Gastrocnemius medialis (tissue), 4 donors: Measurements from ENCODE around the gene DNM3. TPM values are rescaled to one million over a fixed set of nuclear protein-coding genes. Genes with fewer than 3 reads are reported as not detected.

ENCODE experiments used
- ATAC-seq, 2 donors: fragments of 150-250 bp; one replicate each; pipeline ENCODE4 v1.9.1; 2016
- DNase-seq, 2 donors: peaks; one replicate each; pipeline ENCODE4 v3.0.0-alpha.2; 2019
- H3K27ac ChIP-seq, 4 donors: fragments of 200-600 bp; sonication (generic); 1 replicate in 1 of 4; 2 replicates in 3 of 4; pipeline ENCODE4 v1.5.1; 2016 to 2018; ENCODE audit warnings: mild to moderate bottlenecking in 2 of 4, moderate library complexity in 1 of 4
- H3K27me3 ChIP-seq, 3 donors: fragments of 200-600 bp; sonication (generic) in 2 of 3; 1 replicate in 1 of 3; 2 replicates in 2 of 3; pipeline versions ENCODE4 v1.5.1 to v1.6.0; 2016 to 2019; ENCODE audit warnings: mild to moderate bottlenecking in 1 of 3, moderate library complexity in 1 of 3
- H3K36me3 ChIP-seq, 2 donors: fragments of 200-600 bp; sonication (generic) in 1 of 2; one replicate each; pipeline ENCODE4 v1.5.1; 2017 to 2018
- H3K4me1 ChIP-seq, 2 donors: fragments of 200-600 bp; sonication (generic) in 1 of 2; one replicate each; pipeline ENCODE4 v1.5.1; 2016 to 2017; ENCODE audit warnings: mild to moderate bottlenecking in 2 of 2
- H3K4me3 ChIP-seq, 4 donors: fragments of 200-600 bp; sonication (generic) in 3 of 4; 1 replicate in 1 of 4; 2 replicates in 3 of 4; pipeline ENCODE4 v1.5.1; 2016 to 2019; ENCODE audit warnings: mild to moderate bottlenecking in 2 of 4
- H3K9me3 ChIP-seq, 3 donors: fragments of 200-600 bp; sonication (generic) in 2 of 3; 1 replicate in 1 of 3; 2 replicates in 2 of 3; pipeline ENCODE4 v1.5.1; 2016 to 2019
- POLR2A ChIP-seq, 2 donors: fragments of 450-650 bp; IDR thresholded peaks; one replicate each; pipeline ENCODE4 v1.6.1; 2017; ENCODE audit warnings: antibody characterized with exemption in 2 of 2, mild to moderate bottlenecking in 2 of 2, moderate library complexity in 2 of 2
- in situ Hi-C, 4 donors: fragments of 200-750 bp; cut with MboI; loops; one replicate each; pipeline versions ENCODE4 v1.15.0 to v1.8.0; 2017; ENCODE audit warnings: low sequenced_read_pairs in 4 of 4
- intact Hi-C: fragments of 100-400 bp; cut with DNase I; formaldehyde crosslinking; loops from one replicate; pipeline ENCODE4 v1.15.1; 2023; ENCODE audit warnings: low total_unique reads
- total RNA-seq, 4 donors: library from RNA; depleted of rRNA; stranded (reverse); fragments of >200 nt; gene quantifications; one replicate each; pipeline versions ENCODE4 v1.1.0 to v1.2.3, GENCODE V29; 2016
- TF ChIP-seq, protein P1 (sequence below), 5 experiments: fragments of 450-650 bp in 3 of 5; fragments of 200-600 bp in 2 of 5; sonication (generic) in 2 of 5; IDR thresholded peaks in 4 of 5; conservative IDR thresholded peaks in 1 of 5; 1 replicate in 4 of 5; 2 replicates in 1 of 5; pipeline ENCODE4 v1.5.1; 2016 to 2019; ENCODE audit warnings: antibody characterized with exemption in 5 of 5, mild to moderate bottlenecking in 3 of 5, moderate library complexity in 3 of 5

The DNM3 gene
- total RNA-seq, 4 donors from 2014 or later, result 0.35 to 1.6 (median 1.1) TPM

DNA sequence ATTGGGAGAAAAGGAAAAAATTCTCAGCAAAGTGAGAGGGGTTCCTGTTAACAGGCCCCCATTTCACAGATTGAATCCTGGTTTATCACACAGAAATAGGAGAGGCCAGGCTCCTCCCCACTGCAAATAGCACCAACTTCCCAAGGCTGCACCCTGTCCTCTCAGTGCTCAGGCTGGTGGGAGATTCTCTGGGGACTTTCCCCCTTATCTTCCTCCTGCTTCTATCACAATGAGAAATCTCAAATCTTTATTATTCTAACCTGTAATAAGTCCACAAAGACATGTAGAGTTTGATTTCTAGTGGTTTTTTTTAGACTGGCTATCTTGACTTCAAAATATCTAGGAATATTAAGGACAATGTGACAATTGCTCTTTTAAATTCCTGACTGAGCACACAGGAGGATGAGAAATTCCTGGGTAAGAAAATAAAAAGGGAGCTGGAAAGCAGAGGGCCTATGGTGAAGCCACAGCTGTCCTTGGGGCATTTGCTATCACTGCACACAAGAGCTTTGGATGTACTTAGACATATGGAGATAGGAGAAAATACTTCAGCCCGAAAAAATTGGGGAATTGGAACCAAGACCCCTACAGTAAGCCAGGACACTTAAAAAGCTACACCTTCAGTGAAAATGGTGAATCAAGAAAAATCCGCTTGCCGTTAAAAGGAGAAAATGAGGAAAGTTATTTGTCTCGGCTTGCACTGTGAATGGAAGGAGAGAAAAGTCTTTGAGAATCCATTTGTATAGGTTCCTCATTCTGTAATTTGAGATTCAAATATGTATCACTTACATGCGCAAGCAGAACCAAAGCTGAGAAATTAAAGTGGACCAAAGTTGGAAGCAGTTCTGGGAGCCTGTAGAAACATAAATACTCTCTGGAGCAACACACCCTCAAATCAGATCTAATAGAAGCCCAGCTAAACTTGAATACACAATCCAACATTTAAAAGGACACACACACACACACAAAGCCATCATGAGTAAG, 513.3 kb downstream of the DNM3 start:
- no peak overlapping the region for H3K4me3 ChIP-seq
- H3K27ac ChIP-seq, result no peak overlapping the region
- intact Hi-C loops (loop anchor here (5.0 kb wide), 1 partner anchor 32 kb away; no protein-coding TSS in a partner anchor), in situ Hi-C loops (no loop called here)
- no peaks in the 10 kb centered on the region for H3K36me3 ChIP-seq
- no peak for DNase-seq
- no peaks in the 10 kb centered on the region for H3K9me3 ChIP-seq
- peaks cover 9 to 19% of the 10 kb centered on the region in 2 donors for H3K4me1 ChIP-seq
- ATAC-seq, result no peak
- TF ChIP-seq, protein P1, sequence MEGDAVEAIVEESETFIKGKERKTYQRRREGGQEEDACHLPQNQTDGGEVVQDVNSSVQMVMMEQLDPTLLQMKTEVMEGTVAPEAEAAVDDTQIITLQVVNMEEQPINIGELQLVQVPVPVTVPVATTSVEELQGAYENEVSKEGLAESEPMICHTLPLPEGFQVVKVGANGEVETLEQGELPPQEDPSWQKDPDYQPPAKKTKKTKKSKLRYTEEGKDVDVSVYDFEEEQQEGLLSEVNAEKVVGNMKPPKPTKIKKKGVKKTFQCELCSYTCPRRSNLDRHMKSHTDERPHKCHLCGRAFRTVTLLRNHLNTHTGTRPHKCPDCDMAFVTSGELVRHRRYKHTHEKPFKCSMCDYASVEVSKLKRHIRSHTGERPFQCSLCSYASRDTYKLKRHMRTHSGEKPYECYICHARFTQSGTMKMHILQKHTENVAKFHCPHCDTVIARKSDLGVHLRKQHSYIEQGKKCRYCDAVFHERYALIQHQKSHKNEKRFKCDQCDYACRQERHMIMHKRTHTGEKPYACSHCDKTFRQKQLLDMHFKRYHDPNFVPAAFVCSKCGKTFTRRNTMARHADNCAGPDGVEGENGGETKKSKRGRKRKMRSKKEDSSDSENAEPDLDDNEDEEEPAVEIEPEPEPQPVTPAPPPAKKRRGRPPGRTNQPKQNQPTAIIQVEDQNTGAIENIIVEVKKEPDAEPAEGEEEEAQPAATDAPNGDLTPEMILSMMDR (IDR thresholded peaks at IDR 0.05 in 4 of 5, conservative IDR thresholded peaks at IDR 0.05 in 1 of 5), result no peak
- TF ChIP-seq POLR2A (IDR thresholded peaks at IDR 0.05), result no peak
- H3K27me3 ChIP-seq, result no peaks in the 10 kb centered on the region

DNA sequence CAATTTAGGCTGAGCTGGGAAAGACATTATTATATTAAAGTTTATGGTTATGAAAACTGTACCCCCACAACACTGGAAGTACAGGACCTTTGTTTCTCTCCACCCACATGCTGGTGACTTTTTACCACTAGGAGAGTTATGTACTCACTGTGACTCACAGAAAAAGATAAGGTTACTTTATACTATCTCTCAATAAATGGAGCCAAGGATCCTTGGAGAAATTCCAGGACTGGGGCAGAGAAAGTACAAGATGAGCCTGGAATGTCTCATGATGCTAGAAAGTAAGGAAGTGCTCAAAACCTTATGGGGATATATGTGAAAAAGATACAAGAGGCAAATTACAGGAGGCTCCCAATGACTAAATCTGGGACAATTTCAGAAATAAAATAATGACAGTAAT, 515.3 kb downstream of the DNM3 start:
- no peak overlapping the region for H3K4me3 ChIP-seq
- no peaks in the 10 kb centered on the region for H3K9me3 ChIP-seq
- in situ Hi-C loops, result no loop called here
- H3K27ac ChIP-seq, result no peak overlapping the region
- no peak for ATAC-seq
- intact Hi-C loops, result loop anchor here (5.0 kb wide), 1 partner anchor 34 kb away; no protein-coding TSS in a partner anchor
- no peak for TF ChIP-seq POLR2A (IDR thresholded peaks at IDR 0.05)
- TF ChIP-seq, protein P1 (IDR thresholded peaks at IDR 0.05 in 4 of 5, conservative IDR thresholded peaks at IDR 0.05 in 1 of 5), result no peak
- H3K4me1 ChIP-seq, result peaks cover 14 to 24% of the 10 kb centered on the region in 2 donors
- no peaks in the 10 kb centered on the region for H3K27me3 ChIP-seq
- DNase-seq, result no peak
- no peaks in the 10 kb centered on the region for H3K36me3 ChIP-seq

DNA sequence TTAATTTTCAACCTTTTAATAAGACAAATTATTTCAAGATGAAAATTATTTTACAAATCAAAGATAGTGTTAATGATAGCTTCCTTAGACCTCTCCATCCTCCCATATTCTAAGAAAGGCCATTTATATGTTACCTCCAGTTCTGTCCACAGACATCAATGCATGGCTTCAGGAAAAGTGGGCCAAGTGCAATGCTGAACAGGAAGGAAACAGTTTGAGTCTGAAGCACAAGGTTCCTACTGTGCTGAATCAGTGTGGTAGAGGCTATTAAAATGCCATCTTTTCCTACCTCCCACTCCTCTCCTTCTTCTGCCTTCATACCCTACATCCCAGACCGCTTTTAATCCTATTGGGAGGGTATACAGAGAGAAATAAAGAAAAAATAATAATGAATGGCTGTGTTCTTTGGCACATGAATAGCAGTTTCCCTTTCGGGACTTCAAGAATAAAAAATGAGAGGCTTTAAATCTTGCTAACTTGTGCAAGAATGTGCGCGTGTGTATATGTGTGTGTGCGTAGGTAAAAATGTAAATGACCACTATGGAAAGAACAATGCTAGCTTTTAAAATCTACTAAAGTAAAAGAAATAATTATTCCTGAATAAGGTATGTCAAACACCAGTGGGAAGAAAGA, 516.6 kb downstream of the DNM3 start:
- in situ Hi-C loops, result no loop called here

DNA sequence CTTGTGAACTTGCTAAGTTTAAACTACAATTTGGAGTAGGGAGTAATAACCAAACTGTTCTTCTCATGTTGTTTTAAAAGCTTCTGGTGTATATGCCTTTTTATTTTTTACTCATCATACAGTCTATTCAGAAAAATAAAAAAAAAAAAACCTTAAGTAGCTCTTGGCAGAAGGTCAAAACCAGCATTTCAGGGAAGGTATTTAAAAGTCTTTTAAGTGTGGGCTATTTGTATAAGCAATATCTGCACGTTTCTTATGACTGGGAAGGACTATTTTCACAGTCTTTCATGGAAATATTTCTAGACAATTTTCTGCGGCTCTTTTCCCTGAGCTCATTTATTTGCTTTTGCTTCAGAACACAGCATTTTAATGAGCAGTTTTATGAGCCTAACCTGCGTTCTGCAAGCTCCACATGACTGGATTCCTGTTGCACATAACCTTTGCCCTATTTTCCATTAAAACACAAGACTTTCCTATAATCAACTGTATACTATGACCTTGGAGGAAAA, 518.2 kb downstream of the DNM3 start:
- TF ChIP-seq POLR2A (IDR thresholded peaks at IDR 0.05), result no peak
- TF ChIP-seq, protein P1 (IDR thresholded peaks at IDR 0.05 in 4 of 5, conservative IDR thresholded peaks at IDR 0.05 in 1 of 5), result no peak
- in situ Hi-C loops (no loop called here), intact Hi-C loops (loop anchor here (5.0 kb wide), 1 partner anchor 37 kb away; no protein-coding TSS in a partner anchor)
- Histone ChIP-seq H3K9me3 (no peaks in the 10 kb centered on the region), H3K27me3 (no peaks in the 10 kb centered on the region), H3K4me3 (no peak overlapping the region), H3K36me3 (no peaks in the 10 kb centered on the region), H3K4me1 (peaks cover 14 to 24% of the 10 kb centered on the region in 2 donors), H3K27ac (peak overlapping the region in 2 of 4 donors; percentile 32 to 64)
- DNase-seq (no peak), ATAC-seq (no peak)

More for the DNA sequence above, 516.6 kb downstream of the DNM3 start:
- Histone ChIP-seq H3K9me3 (no peaks in the 10 kb centered on the region), H3K27me3 (no peaks in the 10 kb centered on the region), H3K4me1 (peaks cover 14 to 24% of the 10 kb centered on the region in 2 donors), H3K4me3 (peak overlapping the region in 1 of 4 donors; percentile 15), H3K36me3 (no peaks in the 10 kb centered on the region), H3K27ac (peak overlapping the region; percentile 51 to 67 (median 64))
- DNase-seq (no peak), ATAC-seq (no peak)
- TF ChIP-seq, protein P1 (IDR thresholded peaks at IDR 0.05 in 4 of 5, conservative IDR thresholded peaks at IDR 0.05 in 1 of 5), result no peak
- TF ChIP-seq POLR2A (IDR thresholded peaks at IDR 0.05), result no peak
- intact Hi-C loops, result loop anchor here (5.0 kb wide), 1 partner anchor 36 kb away; no protein-coding TSS in a partner anchor
